ENCODE results near the gene SOX9.

GRCh38 chr17:72087876-72088275, 32.9 kb upstream of the SOX9 start:
- TF ChIP-seq CTCF (IDR thresholded peaks at IDR 0.05) (no peak), POLR2A (IDR thresholded peaks at IDR 0.05) (no peak), POLR2AphosphoS5 (IDR thresholded peaks at IDR 0.05) (no peak)
